UCSD-AML1 (cell line): ENCODE data around the gene ABHD15.
A peak's percentile ranks its signal among the peaks of the same experiment; 100 is the strongest.

Source experiments
- DNase-seq: peaks from one replicate; lab custom pipeline; 2025; ENCODE audit not compliant: unreplicated experiment; lab: John Stamatoyannopoulos, UW

ABHD15 gene

DNA sequence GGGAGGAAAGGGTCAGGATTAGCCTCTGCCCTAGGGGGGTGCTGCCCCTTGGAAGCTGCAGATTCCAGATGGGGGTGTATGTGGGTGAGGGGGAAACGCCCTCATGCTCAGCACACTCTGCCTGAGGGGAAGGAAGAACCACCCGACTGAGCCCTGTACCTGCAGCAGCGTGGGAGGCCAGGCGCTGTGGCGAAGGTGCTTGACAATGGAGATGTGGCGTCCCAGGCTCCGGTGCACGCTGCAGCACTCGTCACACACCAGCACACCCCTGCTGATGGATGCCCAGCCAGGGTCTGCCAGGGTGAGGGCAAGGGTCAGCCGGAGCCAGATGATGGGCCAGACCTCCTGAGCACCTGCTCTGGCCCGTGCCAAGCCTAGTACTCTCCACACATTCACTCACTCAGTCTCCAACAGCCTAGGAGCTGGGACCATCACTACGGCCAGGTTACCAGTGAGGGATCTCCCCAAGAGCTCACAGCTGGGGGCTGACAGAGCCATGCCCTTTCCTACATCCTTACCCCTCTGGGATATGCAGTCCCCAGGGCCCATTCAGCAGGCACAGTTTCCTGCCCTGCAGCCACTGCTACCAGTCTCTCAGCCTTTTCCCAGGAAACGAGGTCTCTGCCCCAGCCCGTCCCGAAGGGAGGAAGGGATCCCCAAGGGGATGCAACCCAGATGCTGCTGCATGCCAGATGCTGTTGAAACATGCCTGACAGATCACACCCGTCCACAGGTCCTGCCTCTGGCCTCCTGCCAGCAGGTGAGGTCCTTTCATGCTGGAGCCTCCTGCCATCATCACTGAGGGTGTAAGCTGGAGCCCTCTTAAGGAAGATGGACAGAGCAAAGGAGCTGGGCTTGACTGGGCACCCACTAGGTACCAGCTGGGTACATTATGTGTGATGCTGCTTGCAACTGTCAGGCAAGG is 16.7 kb upstream of the ABHD15 start:
- DNase-seq, result no peak

DNA sequence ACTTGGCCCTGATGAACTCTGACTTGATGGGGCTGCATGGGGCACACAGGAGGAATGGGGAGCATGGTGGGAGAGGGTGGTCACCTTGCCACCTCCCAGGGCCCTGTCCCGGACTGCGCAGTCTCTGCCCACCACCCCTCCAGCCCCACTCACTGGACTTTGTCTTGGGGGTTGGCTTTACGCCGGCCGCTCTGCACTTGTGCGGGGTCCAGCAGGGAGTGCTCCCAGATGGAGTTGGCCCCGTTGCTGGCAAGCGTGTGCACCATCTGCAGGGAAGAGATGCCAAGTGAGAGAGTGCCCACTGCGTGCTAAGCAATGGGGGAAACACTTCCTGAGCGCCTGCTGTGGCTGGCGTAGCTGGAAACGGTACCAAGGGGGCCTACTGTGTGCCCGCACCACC is 15.9 kb upstream of the ABHD15 start:
- DNase-seq, result no peak

DNA sequence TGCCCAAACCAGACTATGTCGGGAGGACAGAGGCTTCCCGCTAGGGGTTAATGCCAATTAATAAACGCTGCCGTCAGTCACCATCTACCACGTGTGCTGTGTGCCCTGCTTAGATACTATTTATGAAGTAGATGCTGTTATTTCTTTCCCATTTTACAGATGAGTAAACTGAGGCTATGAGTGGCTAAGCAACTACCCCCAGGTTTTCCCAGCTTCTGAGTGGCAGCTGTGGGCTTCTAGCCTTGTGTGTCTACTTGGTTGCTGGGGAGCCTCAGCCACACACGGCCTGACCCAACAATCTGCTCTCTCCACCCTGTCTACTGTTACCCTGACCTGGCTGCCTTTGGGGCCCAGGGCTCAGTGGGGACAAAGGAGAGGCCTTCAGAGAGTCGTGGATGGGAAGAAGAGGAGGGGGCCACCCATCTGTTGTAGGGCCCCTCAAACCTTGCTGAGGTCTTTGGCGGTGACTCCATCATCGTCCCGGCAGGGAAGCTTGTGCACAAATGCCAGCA is 15.5 kb upstream of the ABHD15 start:
- no peak for DNase-seq

DNA sequence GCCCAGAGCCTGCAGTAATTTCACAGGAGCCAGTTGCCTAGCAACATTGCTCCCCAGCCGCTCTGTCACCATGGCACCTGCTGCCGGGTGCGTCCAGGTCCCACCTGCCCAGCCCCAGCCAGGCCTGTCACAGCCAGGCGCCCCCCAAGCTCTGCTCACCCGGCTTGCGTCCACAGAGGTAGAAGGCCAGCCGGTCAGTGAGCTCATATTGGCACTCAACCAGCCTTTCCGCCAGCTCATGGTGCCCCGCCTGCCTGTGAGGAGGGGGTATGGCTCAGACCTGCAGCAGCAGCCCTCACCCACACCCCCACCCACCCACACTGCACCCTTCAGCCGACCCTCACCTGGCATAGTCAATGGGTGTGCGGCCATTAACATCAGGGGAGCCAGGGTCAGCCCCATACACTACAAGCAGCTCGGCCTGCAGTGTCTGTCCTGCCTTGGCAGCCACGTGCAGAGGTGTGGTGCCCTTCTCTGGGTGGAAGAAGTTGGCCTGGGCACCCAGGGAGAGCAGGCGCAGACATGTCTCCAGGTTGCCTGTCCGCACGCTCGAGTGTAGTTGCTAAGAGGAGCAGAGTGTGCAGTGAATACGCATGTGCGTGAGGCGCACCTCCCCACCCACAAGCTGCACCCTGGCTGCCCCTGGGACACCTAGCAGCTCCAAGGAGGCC is 14.9 kb upstream of the ABHD15 start:
- DNase-seq, result no peak

DNA sequence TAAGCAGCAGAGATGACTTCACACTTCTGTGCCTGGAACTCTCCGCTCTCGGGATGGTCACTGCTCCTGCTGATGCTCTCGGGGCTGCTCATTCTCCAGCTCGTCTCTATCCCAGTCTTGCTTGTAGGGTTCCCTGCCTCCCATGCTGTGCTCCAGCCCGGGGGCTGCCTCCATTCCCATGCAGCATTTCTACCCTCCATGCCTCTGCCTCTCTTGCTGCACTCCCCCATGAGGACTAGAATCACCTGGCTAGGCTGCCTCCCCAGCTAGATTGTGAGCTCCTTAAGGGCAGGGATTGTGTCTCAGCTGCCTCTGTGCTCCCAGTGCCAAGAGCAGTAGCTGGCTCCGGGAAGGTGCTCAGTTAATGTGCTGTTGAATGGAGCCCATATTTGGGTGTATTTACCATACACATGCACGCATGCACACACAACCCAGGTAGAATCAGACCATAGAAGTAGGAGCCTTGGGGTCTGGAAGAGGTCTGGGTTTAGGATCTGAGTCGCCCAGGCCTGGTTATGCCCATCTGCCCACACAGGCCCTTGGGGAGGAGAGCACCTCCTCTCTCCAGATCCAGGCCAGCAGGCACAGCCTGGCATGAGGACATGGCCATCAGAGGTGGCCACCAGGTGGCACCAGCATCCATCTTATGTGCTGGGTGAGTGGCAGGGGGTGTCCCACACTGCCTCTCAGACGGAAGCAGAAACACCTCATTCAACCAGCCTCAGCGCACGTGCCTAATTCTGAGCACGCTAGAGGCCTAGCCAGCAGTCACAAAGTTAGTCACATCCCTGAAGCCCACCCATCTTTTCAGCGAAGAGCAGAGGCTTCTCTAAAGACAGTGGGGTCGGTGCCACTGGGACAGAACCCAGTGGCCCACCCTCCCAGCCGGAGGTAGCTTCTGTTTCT is 13.3 kb upstream of the ABHD15 start:
- DNase-seq, result peak; percentile 81

DNA sequence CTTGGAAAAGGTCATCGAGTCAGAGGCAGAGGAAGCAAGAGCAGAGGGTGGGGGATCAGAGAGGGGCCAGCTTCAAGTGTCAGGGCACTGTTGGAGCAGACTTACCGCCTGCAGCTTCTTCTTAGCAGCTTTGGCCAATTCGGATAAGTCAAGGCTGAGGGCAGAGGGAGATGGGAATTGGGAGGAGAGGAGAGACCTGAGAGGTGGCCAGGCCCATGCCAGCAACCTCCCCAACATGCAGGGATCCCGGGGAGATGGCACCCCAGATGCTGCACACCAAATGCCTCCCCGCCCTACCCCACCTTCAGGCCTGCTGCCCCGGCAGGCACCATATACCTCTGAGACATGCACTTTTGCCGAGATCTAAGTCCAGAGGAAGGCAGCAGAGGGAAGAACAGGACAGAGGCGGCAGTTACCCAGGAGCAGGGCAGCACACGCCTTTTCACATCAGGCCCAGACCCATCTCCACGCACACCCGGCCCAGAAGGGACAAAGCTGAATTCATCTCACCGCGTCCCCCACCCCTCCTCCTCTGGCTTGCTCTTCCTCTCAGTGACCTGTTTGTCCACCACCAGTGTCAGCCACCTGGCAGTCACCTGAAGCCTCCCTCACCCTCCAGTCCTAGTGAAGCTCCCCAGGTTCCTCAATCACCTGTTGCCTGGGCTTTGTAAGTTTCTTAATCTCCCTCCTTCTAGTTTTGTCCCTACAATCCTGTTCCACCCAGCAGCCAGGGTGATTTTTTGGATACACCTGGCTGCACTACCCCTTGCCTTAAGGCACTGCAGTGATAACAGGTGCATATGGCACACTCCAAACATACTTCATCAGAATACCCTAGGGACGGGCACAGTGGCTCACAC is 12.0 kb upstream of the ABHD15 start:
- no peak for DNase-seq

DNA sequence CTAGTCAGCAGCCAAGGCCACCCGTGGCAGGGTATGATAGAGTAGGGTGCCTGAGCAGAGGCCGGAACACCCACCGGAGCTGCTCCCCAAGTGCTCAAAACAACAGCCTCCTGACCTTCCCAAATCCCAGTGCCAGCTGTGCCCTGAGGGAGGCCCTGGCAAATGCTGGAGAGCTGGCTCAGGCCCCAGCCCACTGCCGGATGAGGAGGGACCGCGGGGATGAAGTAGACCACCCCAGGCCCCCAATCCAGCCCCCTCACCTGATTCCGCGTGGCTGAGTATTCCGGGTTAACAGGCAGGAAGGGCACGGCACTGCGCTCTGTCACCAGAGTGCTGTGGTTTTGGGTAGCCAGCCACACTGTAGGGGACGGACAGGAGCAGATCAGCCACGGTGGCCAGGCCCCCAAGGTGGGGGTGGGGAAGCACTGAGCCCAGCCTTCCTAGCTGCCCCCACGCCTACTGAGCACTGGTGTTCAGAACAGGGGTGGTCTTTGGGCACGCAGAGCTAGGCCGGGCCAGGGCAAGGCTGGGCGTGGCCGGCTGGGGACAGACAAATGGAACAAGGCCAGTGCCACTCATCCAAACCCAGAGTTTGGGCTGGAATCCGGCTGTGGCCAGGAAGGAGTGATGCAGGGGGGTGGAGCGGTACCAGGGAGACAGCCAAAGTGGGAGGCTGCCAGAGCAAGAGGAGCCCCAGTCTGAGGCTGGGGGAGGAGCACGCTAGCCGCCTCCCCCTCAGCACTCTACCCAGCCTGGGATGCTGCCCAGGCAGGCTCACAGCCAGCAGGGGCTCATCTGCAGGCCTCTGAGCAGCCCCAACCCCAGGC is 10.8 kb upstream of the ABHD15 start:
- no peak for DNase-seq

DNA sequence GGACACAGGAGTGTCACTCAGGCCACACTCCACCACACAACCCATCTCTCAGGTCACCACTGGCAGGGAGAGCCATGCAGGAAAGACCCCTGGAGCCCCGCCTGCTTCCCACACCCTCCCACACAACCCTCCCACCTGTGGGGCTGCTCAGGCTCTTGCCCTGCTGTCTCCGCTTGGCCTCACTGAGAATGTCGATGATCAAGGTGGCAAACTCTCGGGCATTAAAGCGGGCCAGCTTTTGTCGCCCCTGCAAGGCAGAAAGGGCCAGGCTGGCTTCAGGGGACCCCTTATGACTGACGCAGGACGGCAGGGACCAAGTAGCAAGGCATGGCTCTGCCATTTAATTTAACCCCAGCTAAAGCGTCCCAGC is 10.1 kb upstream of the ABHD15 start:
- DNase-seq, result no peak

DNA sequence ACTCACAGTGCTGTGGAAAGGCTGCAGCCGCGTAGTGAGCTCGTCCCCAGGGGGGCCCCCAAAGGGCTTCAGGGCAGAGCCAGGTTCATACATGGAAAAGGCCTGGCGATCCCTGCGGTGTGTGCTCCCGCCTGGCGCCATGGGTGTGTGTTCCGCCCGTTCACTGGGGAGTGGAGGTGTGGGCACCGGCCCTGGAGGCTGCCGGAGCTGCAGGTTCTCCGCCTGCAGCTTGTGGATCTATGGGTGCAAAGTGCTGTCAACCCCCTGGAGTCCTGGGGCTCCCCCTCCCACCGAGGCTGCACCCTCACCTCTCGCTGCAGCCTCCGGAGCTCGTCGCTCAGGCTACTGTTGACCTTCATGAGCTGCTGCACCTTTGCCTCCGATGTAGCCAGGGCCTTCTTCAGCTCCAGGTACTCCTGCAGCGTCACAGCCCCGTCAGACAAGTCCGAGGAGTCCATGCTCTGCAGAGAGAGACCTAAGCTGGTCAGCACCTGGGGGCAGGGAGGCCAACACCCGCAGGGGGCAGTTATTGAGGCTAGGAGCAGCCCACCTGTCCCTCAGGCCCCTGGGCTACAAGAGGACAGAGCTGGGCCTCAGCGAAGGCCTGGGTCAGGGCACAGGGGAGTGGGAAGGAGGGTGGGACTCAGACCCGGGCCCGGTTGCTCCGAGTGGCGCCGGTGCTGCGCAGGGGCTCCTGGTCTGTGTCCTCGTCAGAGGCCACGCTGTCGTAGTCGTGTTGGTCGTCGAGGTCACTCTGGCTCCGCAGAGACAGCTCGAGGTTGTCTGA is 9.6 kb upstream of the ABHD15 start:
- DNase-seq, result no peak

DNA sequence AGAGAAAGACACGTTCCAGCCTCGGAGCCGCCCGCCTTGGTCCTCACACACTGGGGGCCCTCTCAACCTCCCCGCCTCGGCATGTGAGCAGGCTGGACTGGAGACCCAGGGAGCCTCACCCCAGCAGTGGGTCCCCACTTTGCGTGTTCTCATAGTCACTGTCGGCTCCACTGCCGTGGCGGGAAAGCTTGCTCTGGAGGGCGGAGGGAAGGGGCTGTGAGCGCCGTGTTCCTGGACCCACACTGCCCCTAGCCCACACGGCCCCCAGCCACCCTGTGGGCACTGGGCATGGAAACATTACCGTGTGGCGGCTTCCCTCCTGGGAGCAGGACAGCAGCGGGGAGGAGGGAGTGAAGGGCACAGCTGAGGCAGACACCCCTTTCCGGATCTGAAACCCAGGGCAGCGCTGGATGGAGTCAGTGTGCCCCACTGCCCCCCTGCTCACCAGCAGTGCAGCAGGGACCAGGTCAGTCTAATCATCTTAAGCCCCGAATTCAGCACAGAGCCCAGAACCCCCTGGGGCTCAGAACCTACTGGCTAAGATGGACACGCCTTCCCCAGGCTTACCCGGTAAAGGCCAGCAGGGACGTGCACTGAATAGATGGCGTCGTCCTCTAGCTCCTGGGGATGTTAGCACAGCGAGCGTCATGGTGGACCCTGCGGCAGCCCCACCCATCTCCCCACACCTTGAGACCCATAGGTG is 8.8 kb upstream of the ABHD15 start:
- no peak for DNase-seq

DNA sequence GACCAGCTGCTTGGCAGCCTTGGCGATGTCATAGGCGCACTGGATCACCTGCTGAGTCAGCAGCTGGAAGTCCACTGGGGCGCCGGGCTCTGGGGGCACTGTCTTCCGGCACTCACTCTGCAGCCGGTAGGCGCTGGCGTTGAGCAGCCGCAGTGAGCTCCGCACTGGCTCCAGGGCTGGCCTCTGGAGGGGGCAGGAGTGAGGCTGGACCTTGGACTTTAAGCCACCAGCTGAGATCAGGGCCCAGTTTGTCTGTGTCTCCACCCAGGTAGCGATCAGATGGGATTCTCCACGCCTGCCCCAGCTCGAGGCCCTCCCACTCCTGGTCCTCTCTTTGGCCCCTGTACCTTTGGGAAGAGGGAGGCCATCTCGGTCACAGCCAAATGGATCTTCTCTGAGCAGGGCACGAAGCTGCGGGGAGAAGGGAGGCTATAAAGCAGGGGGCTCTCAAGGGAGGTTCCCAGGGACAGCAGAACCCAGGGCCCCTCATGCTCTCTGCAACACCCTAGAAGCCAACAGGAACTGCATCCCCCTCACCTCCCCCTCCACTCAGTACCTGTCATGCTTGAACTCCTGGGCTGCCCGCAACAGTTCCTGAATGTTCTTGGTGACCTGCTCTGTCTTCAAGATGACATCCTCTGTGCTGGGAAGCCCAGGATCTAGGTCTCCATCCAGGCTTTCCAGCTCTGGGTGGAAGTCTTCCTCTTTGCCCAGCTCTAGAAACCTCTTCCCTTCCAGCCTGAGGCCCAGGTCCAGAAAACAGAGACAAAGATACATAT is 8.1 kb upstream of the ABHD15 start:
- no peak for DNase-seq

DNA sequence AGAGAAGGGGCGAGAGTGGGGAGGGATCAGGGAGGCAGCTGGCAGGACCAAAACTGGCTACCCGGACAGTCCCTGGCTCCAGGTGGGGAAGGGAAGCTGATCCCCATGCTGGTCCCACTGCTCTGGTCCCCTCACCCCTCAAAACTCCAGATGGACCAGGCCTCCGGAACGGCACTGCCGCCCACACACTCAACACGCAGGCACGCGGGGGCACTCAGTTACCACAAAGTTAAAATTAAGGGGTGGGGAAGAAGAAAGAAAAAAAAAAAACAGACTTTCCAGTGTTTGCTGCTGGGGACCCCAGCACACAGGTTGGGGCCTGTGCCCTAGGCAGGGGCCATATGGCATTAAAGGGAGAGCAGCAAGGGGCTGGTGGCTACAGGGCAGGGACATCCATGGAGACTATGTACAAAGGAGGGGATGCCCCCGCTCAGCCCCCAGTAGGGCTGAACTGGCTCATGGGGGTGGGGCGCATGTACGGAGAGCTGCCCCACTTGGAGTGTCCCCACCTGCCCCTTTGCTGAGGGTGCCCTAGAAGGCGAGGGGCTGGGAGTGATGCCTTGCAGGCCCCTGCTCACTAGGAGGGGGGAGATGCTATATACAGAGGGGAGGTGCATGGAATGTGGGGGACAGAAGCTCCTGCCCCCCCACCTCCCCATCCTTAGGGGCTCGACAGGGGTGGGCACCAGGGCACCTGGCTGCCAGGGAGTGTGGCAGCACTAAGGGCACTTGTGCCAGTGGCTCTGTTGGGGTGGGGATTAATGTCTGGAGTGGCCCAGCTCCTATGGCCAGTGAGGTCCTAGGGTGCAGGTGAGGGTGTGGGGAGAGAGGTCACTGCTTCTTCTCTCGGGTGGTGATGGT is 7.3 kb upstream of the ABHD15 start:
- DNase-seq, result no peak

DNA sequence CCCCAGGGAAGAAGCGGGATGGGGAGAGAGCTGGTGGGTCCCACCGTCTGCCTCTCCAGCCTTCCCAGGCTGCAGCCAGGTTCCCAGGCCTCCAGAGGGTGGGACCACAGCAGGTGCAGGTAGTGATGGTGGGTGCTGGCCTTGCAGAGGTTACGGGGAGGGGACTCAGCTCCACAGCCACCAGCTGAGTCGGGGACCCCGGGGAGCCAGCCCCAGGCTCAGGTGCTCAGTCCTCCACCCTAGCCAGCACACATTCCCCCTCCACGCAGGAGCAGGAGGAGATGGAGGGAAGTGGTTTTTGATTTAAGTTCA is 6.7 kb upstream of the ABHD15 start:
- DNase-seq, result no peak

DNA sequence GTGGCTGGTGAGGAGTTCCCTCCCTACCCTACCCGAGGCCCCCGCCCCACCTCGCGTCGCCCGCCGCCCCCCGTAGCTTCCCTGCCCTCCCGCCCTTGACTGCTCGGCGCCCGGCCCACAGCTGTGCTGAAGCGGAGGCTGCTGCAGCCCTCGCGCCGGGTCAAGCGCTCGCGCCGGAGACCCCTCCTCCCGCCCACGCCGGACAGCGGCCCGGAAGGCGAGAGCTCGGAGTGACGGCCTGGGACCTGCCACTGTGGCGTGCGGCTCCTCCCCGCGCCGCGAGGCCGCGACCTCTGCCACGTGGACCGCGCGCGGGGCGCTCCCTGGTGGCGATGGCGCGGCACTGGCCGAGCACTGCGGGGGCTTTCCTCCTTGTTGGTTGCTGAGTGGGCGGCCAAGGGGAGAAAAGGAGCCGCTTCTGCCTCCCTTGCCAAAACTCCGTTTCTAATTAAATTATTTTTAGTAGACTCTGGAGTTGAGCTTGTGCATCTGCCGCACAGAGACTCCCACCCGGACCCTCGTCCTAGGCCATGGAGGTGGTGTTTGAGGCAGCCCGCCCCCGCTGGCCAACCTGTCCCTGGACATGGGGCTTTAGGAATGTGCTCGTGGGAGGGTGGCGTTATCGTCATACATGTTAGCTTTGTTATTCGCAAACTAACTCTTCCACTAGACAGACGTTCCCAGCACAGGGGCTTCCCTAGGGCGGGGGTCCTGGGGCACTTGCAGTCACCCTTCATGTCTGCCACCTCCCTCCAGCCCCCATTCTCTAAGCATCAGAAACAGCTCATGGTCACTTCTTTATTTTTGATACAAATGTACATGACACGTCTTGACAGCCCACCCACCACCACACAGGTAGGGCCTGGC is 6.1 kb upstream of the ABHD15 start:
- no peak for DNase-seq

DNA sequence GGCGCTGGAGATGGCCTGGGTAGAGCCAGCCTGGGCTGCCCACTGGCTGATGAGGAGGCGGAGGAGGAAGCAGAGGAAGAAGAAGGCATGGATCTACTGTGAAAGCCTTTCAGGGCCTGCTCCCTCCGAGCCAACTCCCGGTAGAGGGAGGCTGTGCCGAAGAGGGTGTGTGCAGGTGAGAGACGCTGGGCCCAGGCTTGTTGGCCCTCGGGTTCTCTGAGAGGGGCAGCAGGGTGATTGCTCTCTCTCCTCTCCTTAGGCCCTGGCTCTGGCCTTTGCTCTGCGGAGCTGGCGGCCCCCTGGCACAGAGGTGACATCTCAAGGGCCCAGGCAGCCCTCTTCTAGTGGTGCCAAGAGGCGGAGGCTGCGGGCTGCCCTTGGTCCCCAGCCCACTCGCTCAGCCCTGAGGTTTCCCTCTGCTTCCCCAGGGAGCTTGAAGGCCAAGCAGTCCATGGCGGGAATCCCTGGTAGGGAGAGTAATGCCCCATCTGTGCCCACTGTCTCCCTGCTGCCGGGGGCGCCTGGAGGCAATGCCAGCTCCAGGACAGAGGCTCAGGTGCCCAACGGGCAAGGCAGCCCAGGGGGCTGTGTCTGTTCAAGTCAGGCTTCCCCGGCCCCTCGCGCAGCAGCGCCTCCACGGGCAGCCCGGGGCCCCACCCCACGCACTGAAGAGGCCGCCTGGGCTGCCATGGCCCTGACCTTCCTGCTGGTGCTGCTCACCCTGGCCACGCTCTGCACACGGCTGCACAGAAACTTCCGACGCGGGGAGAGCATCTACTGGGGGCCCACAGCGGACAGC is 5.2 kb upstream of the ABHD15 start:
- DNase-seq, result no peak
